NCI-H510A treated with DMSO at 0.1 percent for 48 hours (cell line): ENCODE results near the gene IQCH.

Experiments used
- DNase-seq: peaks from one replicate; lab custom pipeline; 2025; lab: John Stamatoyannopoulos, UW

IQCH gene

GRCh38 chr15:67504056-67504455, 249.5 kb downstream of the IQCH start:
- no peak for DNase-seq

DNA sequence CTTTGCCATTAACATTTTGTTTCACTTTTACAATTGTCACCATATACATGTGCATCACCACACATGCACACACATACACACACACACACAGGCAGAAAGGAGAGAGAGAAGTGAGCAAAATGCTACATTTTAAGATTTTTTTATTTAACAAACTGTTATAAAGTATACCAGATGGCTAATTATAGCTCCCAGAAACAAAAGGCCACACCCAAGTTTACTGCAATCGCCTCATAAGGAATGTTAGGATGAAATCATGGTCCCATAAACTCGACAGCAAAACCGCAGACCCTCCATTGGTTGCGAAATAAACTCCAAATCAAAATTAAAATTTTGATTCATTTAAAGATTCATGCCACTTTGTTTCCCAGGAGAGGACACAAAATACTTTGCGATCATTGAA, 250.2 kb downstream of the IQCH start:
- no peak for DNase-seq

DNA sequence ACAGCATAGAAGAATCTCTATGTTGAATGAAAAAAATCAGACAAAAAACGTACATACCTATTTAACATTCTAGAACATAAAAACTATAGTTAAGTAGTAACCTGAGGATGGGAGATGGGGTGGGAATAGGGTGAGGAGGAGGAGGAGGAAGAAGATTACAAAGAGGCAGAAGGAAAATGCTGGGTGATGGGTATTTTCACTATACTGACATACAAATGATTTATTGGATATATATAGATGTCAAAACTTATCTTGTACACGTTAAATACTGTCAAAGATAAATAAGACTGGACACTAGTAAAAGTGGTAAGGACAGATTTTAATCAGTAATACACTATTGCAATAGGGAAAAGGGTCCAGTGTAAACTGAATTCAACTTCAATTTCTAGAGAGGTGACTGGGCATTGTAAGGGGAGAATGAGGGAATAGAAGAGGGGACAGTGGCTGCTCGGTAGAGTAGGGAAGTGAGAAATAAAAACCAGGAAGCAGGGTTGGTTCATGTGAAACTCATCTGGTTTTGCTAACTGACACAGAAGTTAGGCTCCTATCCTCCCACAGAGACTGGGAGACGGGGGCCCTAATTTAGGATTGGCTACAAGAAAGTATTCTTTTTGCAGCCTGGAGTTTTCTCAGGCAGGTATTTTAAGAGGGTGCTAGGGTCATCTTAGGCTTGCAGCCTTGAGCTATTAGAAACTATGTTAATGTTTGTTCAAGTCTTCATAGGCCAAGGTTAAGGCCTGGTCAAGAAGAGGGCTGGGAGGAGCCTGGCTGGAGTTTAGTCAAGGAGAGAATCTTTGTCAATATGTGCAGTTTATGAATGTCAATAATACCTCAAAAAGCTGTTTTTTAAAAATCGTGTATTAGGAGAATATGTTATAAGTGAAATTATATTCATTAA, 251.3 kb downstream of the IQCH start:
- DNase-seq, result no peak

DNA sequence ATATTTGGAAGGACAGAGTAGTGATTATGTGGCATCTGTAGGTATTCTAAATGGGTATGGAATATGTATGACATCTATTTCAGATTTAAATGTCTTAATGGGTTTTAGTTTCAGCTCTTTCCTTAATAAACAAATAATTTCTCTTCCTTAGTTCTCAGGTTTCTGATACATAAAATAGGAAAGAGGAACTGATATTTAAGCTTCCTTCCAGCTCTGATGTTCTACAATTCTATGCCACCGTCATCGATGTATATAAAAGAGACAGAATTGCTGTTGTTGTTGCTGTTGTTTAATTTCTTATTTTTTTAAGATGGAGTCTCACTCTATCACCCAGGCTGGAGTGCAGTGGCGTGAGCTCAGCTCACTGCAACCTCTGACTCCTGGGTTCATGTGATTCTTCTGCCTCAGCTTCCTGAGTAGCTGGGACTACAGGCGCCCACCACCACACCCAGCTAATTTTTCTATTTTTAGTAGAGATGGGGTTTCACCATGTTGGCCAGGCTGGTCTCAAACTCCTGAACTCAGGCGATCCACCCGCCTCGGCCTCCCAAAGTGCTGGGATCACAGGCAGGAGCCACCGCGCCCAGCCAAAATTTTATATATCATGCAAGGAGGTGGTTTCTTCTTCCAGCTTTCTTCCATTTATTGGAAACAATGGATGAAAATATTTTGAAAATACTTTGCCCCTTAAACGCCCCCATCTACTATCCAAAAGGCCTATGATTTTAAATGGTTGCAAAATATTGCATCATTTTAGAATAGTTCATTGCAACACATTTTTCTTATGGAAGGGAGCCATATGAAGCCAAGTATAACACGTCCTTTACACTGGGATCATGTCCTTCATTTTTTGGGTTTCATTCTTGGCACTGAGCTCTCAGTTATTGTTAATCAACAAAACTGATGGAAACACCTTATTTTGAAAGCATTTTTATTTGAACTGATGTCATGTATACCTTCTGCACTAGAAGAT, 252.5 kb downstream of the IQCH start:
- no peak for DNase-seq

DNA sequence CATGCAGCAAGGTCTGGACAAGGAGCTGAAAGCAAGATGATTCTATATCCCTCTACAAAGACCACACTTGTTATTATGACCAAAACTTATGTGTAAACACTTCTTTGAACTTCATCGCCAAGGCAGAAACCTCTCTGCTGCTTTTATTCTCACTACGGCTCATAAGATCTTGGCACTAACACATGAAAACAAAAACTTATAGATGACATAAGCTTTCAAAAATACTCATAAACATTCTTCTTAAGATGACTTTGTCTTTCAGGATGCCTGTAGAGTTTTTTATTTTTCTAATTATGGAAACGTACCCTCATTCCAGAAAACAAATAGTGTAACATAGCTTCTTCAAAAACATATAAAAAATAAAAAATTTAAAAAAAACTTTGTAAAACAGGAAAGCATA, 253.8 kb downstream of the IQCH start:
- DNase-seq, result no peak

DNA sequence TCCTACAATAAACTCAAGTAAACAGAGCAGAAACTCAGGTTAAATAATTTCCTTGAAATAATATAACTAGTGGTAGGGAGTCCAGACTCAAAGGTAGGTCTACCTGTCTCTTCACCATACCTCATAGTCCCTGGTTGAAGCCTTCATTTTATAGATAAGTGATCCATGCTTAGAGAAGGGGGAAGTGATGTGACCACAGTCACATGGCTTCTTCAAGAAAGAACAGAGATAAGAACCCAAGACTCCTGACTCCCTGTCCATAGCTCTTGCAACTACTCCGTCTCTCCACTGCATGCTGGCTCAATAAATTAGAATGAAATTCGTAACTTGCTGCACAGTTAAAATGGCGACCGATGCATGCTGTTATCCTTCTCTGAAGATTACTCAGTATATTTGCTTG, 255.3 kb downstream of the IQCH start:
- DNase-seq, result no peak

DNA sequence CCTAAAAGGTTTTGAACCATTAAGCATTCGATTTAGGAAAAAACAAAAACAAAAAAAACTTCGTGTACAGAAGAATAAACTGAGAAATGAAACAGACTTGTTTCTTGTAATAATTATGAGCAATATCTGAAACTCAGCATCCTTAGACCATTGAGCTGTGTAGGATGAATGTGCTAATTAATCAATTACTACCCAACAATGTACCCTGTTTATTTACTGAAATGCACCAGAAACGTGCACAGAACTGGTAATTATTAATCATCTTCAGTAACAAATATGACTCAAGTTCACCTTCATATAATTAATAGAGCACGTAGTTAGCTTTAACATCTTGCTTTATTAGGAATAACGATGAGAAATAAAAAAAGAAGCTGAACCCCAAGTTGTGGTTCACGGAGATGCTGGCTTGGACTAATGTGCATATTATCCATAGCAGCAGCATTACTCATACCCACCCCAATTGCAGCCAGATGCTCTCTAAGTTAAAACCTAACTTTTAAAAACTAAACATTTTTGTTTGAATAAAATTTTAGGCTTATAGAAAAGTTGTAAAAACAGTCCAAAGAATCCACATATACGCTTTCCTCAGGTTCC, 256.1 kb downstream of the IQCH start:
- DNase-seq, result no peak

DNA sequence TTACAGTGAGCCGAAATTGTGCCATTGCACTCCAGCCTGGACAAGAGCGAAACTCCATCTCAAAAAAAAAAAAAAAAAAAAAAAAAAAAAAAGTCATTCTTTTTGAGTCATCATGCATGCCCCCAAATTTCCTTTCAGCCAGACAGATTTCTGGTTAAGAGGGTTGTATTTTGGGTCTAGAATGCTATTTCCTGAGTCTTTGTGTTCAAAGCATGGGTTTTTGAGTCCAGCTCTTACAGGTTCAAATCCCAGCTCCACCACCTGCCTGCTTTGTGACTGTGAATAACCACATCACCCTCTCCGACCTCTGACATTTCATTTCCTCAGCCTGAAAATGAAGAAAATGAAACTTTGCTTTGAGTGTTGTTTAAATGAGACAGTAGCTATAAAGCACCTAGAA, 257.0 kb downstream of the IQCH start:
- DNase-seq, result no peak

GRCh38 chr15:67512140-67512539, 257.6 kb downstream of the IQCH start:
- DNase-seq, result no peak

DNA sequence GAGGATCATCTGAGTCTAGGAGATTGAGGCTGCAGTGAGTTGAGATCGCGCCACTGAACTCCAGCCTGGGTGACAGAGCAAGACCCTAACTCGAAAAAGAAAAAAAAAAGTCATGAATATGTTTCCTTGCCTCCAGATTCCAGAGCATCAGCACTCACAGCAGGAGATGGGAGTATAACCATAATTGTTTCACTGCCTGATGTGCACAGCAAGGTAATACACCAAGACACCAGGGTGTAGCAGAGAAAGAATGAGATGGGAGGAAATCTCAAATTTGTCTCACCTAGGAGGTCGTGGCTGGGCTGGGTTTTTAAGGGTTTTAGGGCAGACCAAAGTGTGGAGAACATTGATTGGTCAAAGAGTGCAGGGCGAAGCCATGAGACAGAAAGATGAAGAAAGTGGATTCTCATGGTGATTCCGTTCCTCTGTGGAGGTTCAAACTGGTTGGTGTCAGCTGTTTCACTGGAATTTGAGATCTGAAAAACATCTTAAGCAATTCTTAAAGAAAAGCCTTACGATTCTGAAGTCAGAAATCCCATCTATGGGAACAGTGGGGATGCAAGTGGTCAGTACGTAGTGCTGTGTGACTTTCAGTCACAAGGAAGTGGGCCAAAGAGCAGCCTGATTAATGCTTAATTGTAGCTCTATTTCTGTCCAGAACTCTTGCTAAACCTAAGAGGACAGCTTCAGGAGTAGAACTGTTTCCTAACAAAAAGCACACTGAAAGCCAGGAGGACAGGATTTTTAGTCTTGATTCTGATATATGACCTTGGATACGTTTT, 258.5 kb downstream of the IQCH start:
- DNase-seq, result no peak

GRCh38 chr15:67515090-67515489, 260.5 kb downstream of the IQCH start:
- DNase-seq, result no peak

DNA sequence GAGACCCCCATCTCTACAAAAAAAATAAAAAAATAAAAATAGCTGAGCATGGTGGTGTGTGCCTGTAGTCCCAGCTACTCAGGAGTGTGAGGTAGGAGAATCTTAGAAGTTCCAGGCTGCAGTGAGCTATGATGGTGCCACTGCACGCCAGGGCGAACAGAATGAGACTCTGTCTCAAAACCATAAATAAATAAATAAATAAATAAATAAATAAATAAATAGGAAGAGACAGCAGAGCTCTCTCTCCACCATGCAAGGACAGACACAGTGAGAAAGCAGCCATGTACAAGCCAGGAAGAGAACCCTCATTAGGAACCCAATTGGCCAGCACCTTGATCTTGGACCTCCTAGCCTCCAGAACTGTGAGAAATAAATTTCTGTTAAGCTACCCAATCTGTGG, 261.0 kb downstream of the IQCH start:
- no peak for DNase-seq

DNA sequence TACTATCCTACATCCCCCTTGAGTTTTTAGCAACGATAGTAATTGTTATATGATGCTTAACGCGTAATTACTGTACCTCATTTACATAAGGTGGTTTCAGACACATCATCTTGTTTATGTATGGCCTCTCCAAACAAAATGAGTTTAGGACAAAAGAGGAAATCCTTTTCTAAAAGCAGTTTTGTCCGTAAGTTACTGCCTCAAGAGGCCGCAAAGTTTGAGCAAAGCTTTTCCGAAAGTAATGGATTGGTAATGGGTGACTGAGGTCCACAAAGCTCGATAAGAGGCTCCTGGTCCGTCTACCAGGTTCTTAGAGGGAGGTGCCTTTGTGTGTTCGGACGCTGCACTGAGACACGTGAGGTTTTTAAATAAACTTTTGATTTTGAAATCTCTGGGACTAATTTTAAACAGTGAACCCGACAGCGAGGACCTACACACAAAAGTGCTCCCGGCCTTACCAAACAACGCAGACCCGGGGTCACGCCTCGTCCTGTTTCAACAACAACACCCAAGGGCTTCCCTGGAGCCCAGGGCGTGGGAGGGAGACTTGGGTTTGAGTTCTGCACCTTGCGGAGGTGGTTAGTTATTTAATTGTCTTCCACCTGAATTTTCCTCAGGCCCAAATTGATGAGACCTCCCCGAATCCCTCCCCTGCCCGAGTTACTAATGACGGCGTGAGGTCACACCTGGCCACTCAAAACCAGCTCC, 265.9 kb downstream of the IQCH start:
- peak; percentile 58 for DNase-seq

GRCh38 chr15:67521029-67521782, 266.6 kb downstream of the IQCH start, which contains the start of gene C15orf61:
Gene C15orf61 (plus strand): TSS chr15:67521131. CDS start chr15:67521249, 118 bp downstream.
- peak; percentile 30 for DNase-seq

- peak; percentile 30 for DNase-seq
Measured at GRCh38 chr15:67521783-67522568, 267.4 kb downstream of the IQCH start.

GRCh38 chr15:67523330-67523729, 268.7 kb downstream of the IQCH start:
- DNase-seq, result no peak

DNA sequence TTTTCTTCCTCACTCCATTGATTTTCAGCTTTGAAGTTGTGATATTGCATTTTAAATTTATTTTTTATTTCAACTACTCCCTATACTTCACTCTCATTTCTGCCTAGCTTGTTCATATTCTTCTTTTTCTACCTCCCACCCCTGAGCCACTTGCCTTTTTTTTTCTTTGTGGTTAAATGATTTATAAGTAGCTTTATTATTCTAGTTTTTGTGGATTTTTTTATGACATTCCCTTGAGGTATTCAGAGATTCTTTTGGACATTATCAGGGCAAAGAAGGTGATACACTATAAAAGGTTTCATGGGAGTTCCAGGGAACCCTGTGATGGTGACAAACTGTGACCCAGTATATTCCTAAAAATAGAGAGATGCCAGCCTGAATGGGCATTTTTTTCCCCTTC, 269.6 kb downstream of the IQCH start:
- DNase-seq, result no peak

DNA sequence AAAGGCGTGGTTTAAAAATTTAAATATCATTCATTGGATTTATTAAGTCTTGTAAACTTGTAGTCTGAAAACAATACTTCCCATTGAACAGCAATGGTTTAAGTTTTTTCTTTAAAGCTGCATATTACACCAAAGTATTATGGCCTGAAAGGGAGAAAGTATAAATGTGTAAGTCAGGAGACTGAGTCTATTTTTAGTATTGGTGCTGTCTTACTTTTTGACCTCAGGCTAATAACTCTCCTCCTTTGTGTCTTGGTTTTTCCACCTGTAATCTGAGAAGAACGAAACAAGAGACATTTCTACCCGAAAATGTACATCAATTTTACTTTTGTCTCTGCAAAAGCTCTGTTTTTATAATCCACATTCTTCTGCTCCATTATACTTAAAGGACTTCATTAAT, 273.9 kb downstream of the IQCH start:
- no peak for DNase-seq

DNA sequence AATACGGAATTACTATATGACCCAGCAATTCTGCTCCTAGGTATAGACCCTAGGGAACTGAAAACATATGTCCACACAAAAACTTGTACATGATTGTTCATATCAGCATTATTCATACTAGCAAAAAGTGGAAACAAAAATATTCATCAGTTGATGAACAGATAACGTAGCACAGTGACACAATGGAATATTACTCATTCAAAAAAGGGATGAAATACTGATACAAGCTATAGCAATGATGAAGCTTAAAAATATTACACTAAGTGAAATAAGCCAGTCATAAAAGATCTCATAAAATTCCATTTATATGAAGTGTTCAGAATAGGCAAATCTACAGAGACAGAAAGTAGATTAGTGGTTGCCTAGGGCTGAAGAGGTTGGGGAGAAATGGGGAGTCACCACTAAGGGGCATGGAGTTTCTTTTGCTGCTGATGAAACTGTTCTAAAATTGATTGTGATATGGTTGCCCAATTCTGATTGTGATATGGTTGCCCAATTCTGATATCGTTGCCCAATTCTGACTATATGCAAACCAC, 276.9 kb downstream of the IQCH start:
- DNase-seq, result no peak
